T-cell (primary cell): Measurements from ENCODE around the gene ZNF546. TPM values are rescaled to one million over a fixed set of nuclear protein-coding genes. Genes with fewer than 3 reads are reported as not detected.
"Not testable (repeated sequence)": the region's sequence is repeated elsewhere in the genome, so short reads cannot be mapped to it uniquely, and the experiment has no call there.

Experiments
- ATAC-seq, 4 experiments: fragments of 200-7000 bp in 3 of 4; fragments of 150-1000 bp in 1 of 4; cut with Tn5 transposase; replicated peaks in 1 of 4; 1 replicate in 3 of 4; 2 replicates in 1 of 4; pipeline ENCODE4 v1.10.0; 2021; ENCODE audit warnings: moderate library complexity in 3 of 4, mild to moderate bottlenecking in 2 of 4, moderate number of reproducible peaks in 1 of 4
- CTCF ChIA-PET, 2 donors: fragments of 300-600 bp; sonication (Branson Sonifier 250); formaldehyde crosslinking; loops; one replicate each; lab custom pipeline; 2022; ENCODE audit warnings: antibody characterized with exemption in 2 of 2; lab: Charles Lee
- POLR2A ChIA-PET, 2 donors: fragments of 300-600 bp; sonication (Branson Sonifier 250); formaldehyde crosslinking; loops; one replicate each; lab custom pipeline; 2022; ENCODE audit warnings: antibody characterized with exemption in 2 of 2; lab: Charles Lee
- DNase-seq, 35 experiments: peaks; one replicate each; pipeline versions ENCODE4 v3.0.0 to v3.0.0-alpha.2; 2013 to 2023
- H3K27ac ChIP-seq: one replicate; pipeline ENCODE4 v1.5.1; 2013; ENCODE audit warnings: low read length
- H3K27me3 ChIP-seq, 2 experiments: replicated peaks in 1 of 2; 1 replicate in 1 of 2; 2 replicates in 1 of 2; pipeline versions ENCODE4 v1.6.1 to v1.7.0; 2013; ENCODE audit warnings: low read length in 1 of 2, mixed read lengths in 1 of 2; ENCODE audit not compliant: control insufficient read depth in 2 of 2, insufficient read depth in 2 of 2; ENCODE audit errors: extremely low read depth in 1 of 2
- H3K36me3 ChIP-seq, 2 donors: 1 replicate in 1 of 2; 2 replicates in 1 of 2; pipeline versions ENCODE4 v1.6.1 to v1.7.0; 2013; ENCODE audit warnings: low read length in 1 of 2; ENCODE audit not compliant: control insufficient read depth in 2 of 2, insufficient read depth in 1 of 2; ENCODE audit errors: extremely low read depth in 1 of 2
- H3K4me1 ChIP-seq, 2 experiments: 1 replicate in 1 of 2; 2 replicates in 1 of 2; pipeline versions ENCODE4 v1.6.1 to v1.7.0; 2013; ENCODE audit warnings: low read length in 2 of 2, mixed read lengths in 1 of 2; ENCODE audit not compliant: insufficient read depth in 2 of 2, control insufficient read depth in 1 of 2; ENCODE audit errors: extremely low read depth in 1 of 2
- H3K4me3 ChIP-seq, 2 donors: 1 replicate in 1 of 2; 2 replicates in 1 of 2; pipeline versions ENCODE4 v1.5.1 to v1.7.0; 2013; ENCODE audit warnings: mild to moderate bottlenecking in 2 of 2, low read length in 1 of 2, moderate library complexity in 1 of 2; ENCODE audit not compliant: control insufficient read depth in 1 of 2; ENCODE audit errors: extremely low read depth in 1 of 2
- H3K9me3 ChIP-seq: 2 replicates; pipeline ENCODE4 v1.7.0; 2013
- H3K27ac Mint-ChIP-seq, 2 donors: one replicate each; pipeline ENCODE4 v1.8.0; 2020 to 2021; ENCODE audit warnings: mild to moderate bottlenecking in 2 of 2, mixed read lengths in 2 of 2
- H3K27me3 Mint-ChIP-seq, 2 donors: one replicate each; pipeline ENCODE4 v1.8.0; 2021 to 2022; ENCODE audit warnings: mixed read lengths in 2 of 2
- H3K36me3 Mint-ChIP-seq: one replicate; pipeline ENCODE4 v1.8.0; 2021; ENCODE audit warnings: mixed read lengths
- H3K4me1 Mint-ChIP-seq, 3 donors: one replicate each; pipeline ENCODE4 v1.8.0; 2020 to 2022; ENCODE audit warnings: mixed read lengths in 3 of 3, mild to moderate bottlenecking in 1 of 3
- H3K4me3 Mint-ChIP-seq, 3 donors: one replicate each; pipeline ENCODE4 v1.8.0; 2020 to 2022; ENCODE audit warnings: mild to moderate bottlenecking in 3 of 3, mixed read lengths in 3 of 3, moderate library complexity in 3 of 3
- H3K9me3 Mint-ChIP-seq, 3 donors: one replicate each; pipeline ENCODE4 v1.8.0; 2020 to 2022; ENCODE audit warnings: mixed read lengths in 3 of 3
- WGBS: methylation state at CpG from one replicate; pipeline ENCODE4 v1.1.5; 2013; ENCODE audit warnings: missing lambda C conversion rate; ENCODE audit not compliant: insufficient coverage; 5-methylcytosine and 5-hydroxymethylcytosine counted together
- total RNA-seq, 35 experiments: library from RNA in 6 of 35; stranded (reverse) in 6 of 35; fragments of 120-200 nt in 1 of 35; gene quantifications; one replicate each; pipeline versions ENCODE4 v1.2.1 to v1.2.4 and lab custom pipeline; 2013 to 2026

Gene ZNF546
- total RNA-seq, 5 donors from 2014 or later (not counting 1 experiment from before 2014, with no cell fraction given), result 5.9 to 18.0 (median 12.9) TPM

DNA sequence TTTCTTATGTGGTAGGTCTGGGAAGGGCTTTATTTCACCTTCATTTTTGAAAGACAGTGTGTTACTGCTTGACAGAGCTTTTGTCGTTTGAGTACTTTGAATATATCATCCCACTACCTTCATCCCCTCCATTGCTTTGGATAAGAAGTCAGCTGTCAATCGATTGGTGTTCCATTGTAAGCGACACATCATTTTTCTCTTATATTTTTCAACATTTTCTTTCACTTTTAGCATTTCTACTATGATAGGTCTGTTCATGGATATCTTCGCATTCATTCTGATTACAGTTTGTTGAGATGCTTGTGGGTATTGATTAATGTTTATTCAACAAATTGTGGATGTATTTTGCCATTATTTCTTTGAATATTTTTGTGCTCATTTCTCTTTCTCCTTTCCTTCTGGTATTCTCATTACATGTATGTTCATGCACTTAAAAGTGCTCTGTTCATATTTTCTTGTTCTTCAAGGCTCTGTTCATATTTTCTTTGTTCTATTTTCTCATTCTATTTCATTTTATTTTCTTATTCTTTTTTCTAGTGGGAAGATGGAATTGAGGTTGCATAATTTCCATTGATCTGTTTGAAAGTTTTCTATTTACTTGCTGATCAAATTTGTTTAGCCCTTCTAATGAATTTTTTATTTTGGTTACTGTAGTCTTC, 29.2 kb downstream of the ZNF546 start:
- H3K4me3 Mint-ChIP-seq, result no peak overlapping the region
- no peaks in the 10 kb centered on the region for H3K36me3 ChIP-seq
- WGBS, result no CpG with 5 or more reads among the region's 4 CpGs
- peaks cover 28% of the 10 kb centered on the region for H3K36me3 Mint-ChIP-seq
- ChIA-PET CTCF (no interaction called here), POLR2A (no interaction called here)
- H3K4me1 Mint-ChIP-seq, result no peaks in the 10 kb centered on the region
- ATAC-seq, result no peak
- H3K27ac Mint-ChIP-seq, result no peak overlapping the region
- DNase-seq, result no peak
- peaks cover 17% of the 10 kb centered on the region for H3K9me3 ChIP-seq
- H3K4me1 ChIP-seq, result no peaks in the 10 kb centered on the region
- no peak overlapping the region for H3K4me3 ChIP-seq
- H3K9me3 Mint-ChIP-seq, result peaks cover 25 to 74% (median 49%) of the 10 kb centered on the region in 3 donors
- no peak overlapping the region for H3K27ac ChIP-seq
- H3K27me3 ChIP-seq, result no peaks in the 10 kb centered on the region
- no peaks in the 10 kb centered on the region for H3K27me3 Mint-ChIP-seq

DNA sequence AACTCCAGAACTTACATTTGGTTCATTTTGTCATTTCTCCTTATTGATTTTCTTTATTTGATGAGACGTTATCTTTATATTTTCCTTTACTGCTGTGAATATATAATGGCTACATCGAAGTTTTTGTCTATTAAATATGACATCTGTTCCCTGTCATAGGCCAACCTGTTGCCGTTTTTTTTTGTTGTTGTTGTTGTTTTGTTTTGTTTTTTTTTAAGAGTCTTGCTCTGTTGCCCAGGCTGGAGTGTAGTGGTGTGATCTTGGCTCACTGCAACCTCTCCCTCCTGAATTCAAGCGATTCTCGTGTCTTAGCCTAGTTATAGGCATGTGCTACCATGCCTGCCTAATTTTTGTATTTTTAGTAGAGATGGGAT, 29.7 kb downstream of the ZNF546 start:
- H3K4me1 Mint-ChIP-seq, result no peaks in the 10 kb centered on the region
- peaks cover 22 to 70% (median 49%) of the 10 kb centered on the region in 3 donors for H3K9me3 Mint-ChIP-seq
- no peak overlapping the region for H3K27ac ChIP-seq
- no peak overlapping the region for H3K4me3 ChIP-seq
- H3K27me3 Mint-ChIP-seq, result no peaks in the 10 kb centered on the region
- no CpG with 5 or more reads among the region's 5 CpGs for WGBS
- POLR2A ChIA-PET, result no interaction called here
- no peaks in the 10 kb centered on the region for H3K27me3 ChIP-seq
- H3K36me3 ChIP-seq, result no peaks in the 10 kb centered on the region
- no peaks in the 10 kb centered on the region for H3K4me1 ChIP-seq
- no peak for DNase-seq
- peaks cover 28% of the 10 kb centered on the region for H3K36me3 Mint-ChIP-seq
- no peak for ATAC-seq
- CTCF ChIA-PET, result no interaction called here
- H3K4me3 Mint-ChIP-seq, result no peak overlapping the region
- peaks cover 19% of the 10 kb centered on the region for H3K9me3 ChIP-seq
- no peak overlapping the region for H3K27ac Mint-ChIP-seq

DNA sequence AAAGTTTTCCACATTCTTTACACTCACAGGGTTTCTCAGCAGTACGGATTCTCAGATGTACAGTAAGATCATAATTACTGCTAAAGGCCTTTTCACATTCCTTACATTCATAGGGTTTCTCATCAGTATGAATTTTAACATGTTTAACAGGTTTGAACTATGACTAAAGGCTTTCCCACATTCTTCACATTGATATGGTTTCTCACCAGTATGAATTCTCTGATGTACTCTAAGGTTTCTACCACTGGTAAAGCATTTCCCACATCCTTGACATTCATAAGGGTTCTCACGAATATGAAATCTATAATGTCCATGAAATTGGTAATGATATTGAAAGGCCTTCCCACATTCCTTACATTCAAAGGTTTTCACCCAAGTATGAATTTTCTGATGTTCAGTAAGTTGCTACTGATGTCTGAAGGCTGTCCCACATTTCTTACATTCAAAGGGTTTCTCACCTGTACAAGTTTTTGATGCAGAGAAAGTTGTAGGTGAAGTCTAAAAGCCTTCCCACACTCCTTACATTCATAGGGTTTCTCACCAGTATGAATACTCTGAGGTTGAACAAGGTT, 37.2 kb downstream of the ZNF546 start:
- peaks cover 42% of the 10 kb centered on the region for H3K36me3 Mint-ChIP-seq
- Histone ChIP-seq H3K36me3 (no peaks in the 10 kb centered on the region), H3K4me1 (no peaks in the 10 kb centered on the region), H3K27me3 (no peaks in the 10 kb centered on the region), H3K9me3 (peaks cover 27% of the 10 kb centered on the region), H3K4me3 (no peak overlapping the region), H3K27ac (no peak overlapping the region)
- no peak for ATAC-seq
- no CpG with 5 or more reads among the region's 2 CpGs for WGBS
- H3K27me3 Mint-ChIP-seq, result no peaks in the 10 kb centered on the region
- DNase-seq, result no peak
- POLR2A ChIA-PET, result no interaction called here
- no peaks in the 10 kb centered on the region for H3K4me1 Mint-ChIP-seq
- CTCF ChIA-PET, result no interaction called here
- H3K4me3 Mint-ChIP-seq, result no peak overlapping the region
- no peak overlapping the region for H3K27ac Mint-ChIP-seq
- peaks cover 11 to 64% (median 57%) of the 10 kb centered on the region in 3 donors for H3K9me3 Mint-ChIP-seq

DNA sequence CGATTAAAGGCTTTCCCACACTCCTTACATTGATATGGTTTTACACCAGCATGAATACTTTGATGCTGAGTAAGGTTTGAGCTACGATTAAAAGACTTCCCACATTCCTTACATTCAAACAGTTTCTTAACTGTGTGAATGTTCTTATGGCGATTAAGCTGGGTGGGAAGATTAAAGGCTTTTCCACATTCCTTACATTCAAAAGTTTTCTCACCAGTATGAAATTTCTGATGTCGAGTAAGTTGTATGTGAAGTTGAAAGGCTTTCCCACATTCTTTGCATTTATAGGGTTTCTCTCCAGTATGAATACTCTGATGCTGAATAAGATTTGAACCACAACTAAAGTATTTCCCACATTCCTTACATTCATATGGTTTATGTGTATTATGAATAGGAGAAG, 39.1 kb downstream of the ZNF546 start:
- ATAC-seq (no peak), DNase-seq (no peak)
- ChIA-PET CTCF (interaction anchor here in 1 of 2 donors (0.5 kb wide), 1 partner anchor 222 kb away, joined by 3 read pairs; no protein-coding TSS in a partner anchor), POLR2A (no interaction called here)
- no peaks in the 10 kb centered on the region for H3K27me3 ChIP-seq
- Mint-ChIP-seq H3K27ac (no peak overlapping the region), H3K9me3 (peaks cover 6 to 50% (median 45%) of the 10 kb centered on the region in 3 donors), H3K4me1 (no peaks in the 10 kb centered on the region), H3K36me3 (peaks cover 30% of the 10 kb centered on the region), H3K4me3 (no peak overlapping the region), H3K27me3 (no peaks in the 10 kb centered on the region)
- peaks cover 23% of the 10 kb centered on the region for H3K9me3 ChIP-seq
- no peaks in the 10 kb centered on the region for H3K36me3 ChIP-seq
- WGBS, result no CpG with 5 or more reads among the region's 4 CpGs
- no peak overlapping the region for H3K4me3 ChIP-seq
- H3K4me1 ChIP-seq, result no peaks in the 10 kb centered on the region
- no peak overlapping the region for H3K27ac ChIP-seq

DNA sequence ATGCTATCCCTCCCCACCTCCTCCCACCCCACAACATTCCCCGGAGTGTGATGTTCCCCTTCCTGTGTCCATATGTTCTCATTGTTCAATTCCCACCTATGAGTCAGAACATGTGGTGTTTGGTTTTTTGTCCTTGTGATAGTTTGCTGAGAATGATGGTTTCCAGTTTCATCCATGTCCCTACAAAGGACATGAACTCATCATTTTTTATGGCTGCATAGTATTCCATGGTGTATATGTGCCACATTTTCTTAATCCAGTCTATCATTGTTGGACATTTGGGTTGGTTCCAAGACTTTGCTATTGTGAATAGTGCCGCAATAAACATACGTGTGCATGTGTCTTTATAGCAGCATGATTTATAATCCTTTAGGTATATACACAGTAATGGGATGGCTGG, 41.2 kb downstream of the ZNF546 start:
- CTCF ChIA-PET, H3K4me3 ChIP-seq, H3K27me3 Mint-ChIP-seq, DNase-seq, H3K27ac ChIP-seq, H3K4me3 Mint-ChIP-seq, H3K4me1 ChIP-seq, H3K27ac Mint-ChIP-seq, H3K4me1 Mint-ChIP-seq, POLR2A ChIA-PET, ATAC-seq, H3K27me3 ChIP-seq, H3K36me3 ChIP-seq: not testable (repeated sequence)
- H3K36me3 Mint-ChIP-seq, result peaks cover 22% of the 10 kb centered on the region
- no CpG with 5 or more reads among the region's 3 CpGs for WGBS
- peaks cover 16% of the 10 kb centered on the region for H3K9me3 ChIP-seq
- peaks cover 6 to 39% (median 34%) of the 10 kb centered on the region in 3 donors for H3K9me3 Mint-ChIP-seq

DNA sequence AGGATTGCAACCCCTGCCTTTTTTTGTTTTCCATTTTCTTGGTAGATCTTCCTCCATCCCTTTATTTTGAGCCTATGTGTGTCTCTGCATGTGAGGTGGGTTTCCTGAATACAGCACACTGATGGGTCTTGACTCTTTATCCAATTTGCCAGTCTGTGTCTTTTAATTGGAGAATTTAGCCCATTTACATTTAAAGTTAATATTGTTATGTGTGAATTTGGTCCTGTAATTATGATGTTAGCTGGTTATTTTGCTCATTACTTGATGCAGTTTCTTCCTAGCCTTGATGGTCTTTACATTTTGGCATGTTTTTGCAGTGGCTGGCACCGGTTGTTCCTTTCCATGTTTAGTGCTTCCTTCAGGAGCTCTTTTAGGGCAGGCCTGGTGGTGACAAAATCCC, 44.9 kb downstream of the ZNF546 start:
- CTCF ChIA-PET, ATAC-seq, DNase-seq, H3K27ac Mint-ChIP-seq, H3K4me1 Mint-ChIP-seq, H3K4me1 ChIP-seq, H3K27me3 ChIP-seq, H3K4me3 ChIP-seq, H3K27ac ChIP-seq, H3K27me3 Mint-ChIP-seq, H3K4me3 Mint-ChIP-seq, POLR2A ChIA-PET, H3K9me3 ChIP-seq: not testable (repeated sequence)
- Mint-ChIP-seq H3K36me3 (peaks cover 41% of the 10 kb centered on the region), H3K9me3 (peaks cover 24 to 33% (median 25%) of the 10 kb centered on the region in 3 donors)
- H3K36me3 ChIP-seq, result peaks cover 4 to 31% of the 10 kb centered on the region in 2 donors
- WGBS, result no CpG with 5 or more reads among the region's 1 CpG
